NCI-H2081 (cell line): ENCODE measurements around the gene ALDH3B1.
A peak's percentile ranks its signal among the peaks of the same experiment; 100 is the strongest.

Experiments
- DNase-seq, 2 experiments: peaks; one replicate each; lab custom pipeline; 2025; lab: John Stamatoyannopoulos, UW

The ALDH3B1 gene

GRCh38 chr11:68031144-68031464 lies 21.0 kb downstream of the ALDH3B1 start:
- DNase-seq: no peak

GRCh38 chr11:68032003-68032402 lies 21.9 kb downstream of the ALDH3B1 start:
- no peak for DNase-seq

- no peak for DNase-seq
Observed at GRCh38 chr11:68032997-68033707, 23.0 kb downstream of the ALDH3B1 start.

- no peak for DNase-seq
Observed at GRCh38 chr11:68033708-68034045, 23.6 kb downstream of the ALDH3B1 start.

GRCh38 chr11:68035266-68035876 lies 25.2 kb downstream of the ALDH3B1 start:
- DNase-seq: no peak

GRCh38 chr11:68036141-68036716 lies 26.1 kb downstream of the ALDH3B1 start:
- DNase-seq: no peak

GRCh38 chr11:68036717-68037239 lies 26.7 kb downstream of the ALDH3B1 start:
- DNase-seq: no peak

GRCh38 chr11:68037411-68038225 lies 27.5 kb downstream of the ALDH3B1 start:
- DNase-seq: no peak

- DNase-seq: no peak
Observed at GRCh38 chr11:68038226-68038717, 28.1 kb downstream of the ALDH3B1 start.

GRCh38 chr11:68038718-68039525 lies 28.8 kb downstream of the ALDH3B1 start, which contains the start of gene TCIRG1:
TSS of gene TCIRG1 (plus strand) at chr11:68039025. CDS start at chr11:68041272, 2,247 bp downstream.
- DNase-seq: peak in 1 of 2 experiments; percentile 24

- no peak for DNase-seq
Observed at GRCh38 chr11:68039526-68040086, 29.5 kb downstream of the ALDH3B1 start.

GRCh38 chr11:68040101-68040956 lies 30.2 kb downstream of the ALDH3B1 start:
- no peak for DNase-seq

- no peak for DNase-seq
Observed at GRCh38 chr11:68040957-68041591, 30.9 kb downstream of the ALDH3B1 start.

- DNase-seq: no peak
Observed at GRCh38 chr11:68041617-68042218, 31.6 kb downstream of the ALDH3B1 start.

GRCh38 chr11:68042219-68043028 lies 32.3 kb downstream of the ALDH3B1 start:
- no peak for DNase-seq

GRCh38 chr11:68043029-68043348 lies 32.9 kb downstream of the ALDH3B1 start:
- no peak for DNase-seq

GRCh38 chr11:68043349-68044144 lies 33.4 kb downstream of the ALDH3B1 start:
- peak; percentile 33 to 62 for DNase-seq
